OCI-LY1 (cell line): Measurements from ENCODE around the gene CCND2.

ENCODE experiments used
- H2AFZ ChIP-seq: fragments of 200-600 bp; sonication (generic), shearing (Covaris generic); 2 replicates; pipeline ENCODE4 v1.6.0; 2014; ENCODE audit warnings: antibody characterized with exemption, mild to moderate bottlenecking, low read length
- H3F3A ChIP-seq: fragments of 200-600 bp; sonication (generic), shearing (Covaris generic); 2 replicates; pipeline ENCODE4 v1.6.0; 2014; ENCODE audit warnings: mild to moderate bottlenecking, antibody characterized with exemption, low read length, moderate library complexity; ENCODE audit not compliant: insufficient read depth
- H3K27ac ChIP-seq: fragments of 200-600 bp; sonication (generic); 2 replicates; pipeline ENCODE4 v1.5.1; 2014; ENCODE audit warnings: low read length, mixed run types, mild to moderate bottlenecking, low read depth; ENCODE audit not compliant: poor library complexity, severe bottlenecking
- H3K27me3 ChIP-seq: fragments of 200-600 bp; sonication (generic); 2 replicates; pipeline ENCODE4 v1.6.0; 2014; ENCODE audit warnings: antibody characterized with exemption, mild to moderate bottlenecking, low read length, moderate library complexity; ENCODE audit not compliant: insufficient read depth
- H3K36me3 ChIP-seq: fragments of 200-600 bp; sonication (generic); 2 replicates; pipeline ENCODE4 v1.6.1; 2014; ENCODE audit warnings: mild to moderate bottlenecking, antibody characterized with exemption, low read length, moderate library complexity, mixed read lengths; ENCODE audit not compliant: insufficient read depth
- H3K4me1 ChIP-seq: fragments of 200-600 bp; sonication (generic); 2 replicates; pipeline ENCODE4 v1.5.1; 2014; ENCODE audit warnings: mild to moderate bottlenecking, low read length, moderate library complexity; ENCODE audit not compliant: insufficient read depth, severe bottlenecking
- H3K4me2 ChIP-seq: fragments of 200-600 bp; sonication (generic), shearing (Covaris generic); 2 replicates; pipeline ENCODE4 v1.6.1; 2014; ENCODE audit warnings: low read length
- H3K4me3 ChIP-seq: fragments of 200-600 bp; sonication (generic); 2 replicates; pipeline ENCODE4 v1.5.1; 2014; ENCODE audit warnings: low read length, low read depth, mild to moderate bottlenecking, mixed read lengths; ENCODE audit not compliant: poor library complexity, severe bottlenecking
- H3K79me2 ChIP-seq: fragments of 200-600 bp; shearing (Covaris generic); 2 replicates; pipeline ENCODE4 v1.6.1; 2016; ENCODE audit warnings: mixed run types, low read length, mixed read lengths; ENCODE audit not compliant: insufficient read depth
- H3K9ac ChIP-seq: fragments of 200-600 bp; sonication (generic), shearing (Covaris generic); 2 replicates; pipeline ENCODE4 v1.6.1; 2014; ENCODE audit warnings: mild to moderate bottlenecking, low read length, mixed read lengths
- H3K9me2 ChIP-seq: fragments of 200-600 bp; sonication (generic), shearing (Covaris generic); 2 replicates; pipeline ENCODE4 v1.6.1; 2014; ENCODE audit warnings: low read depth, mild to moderate bottlenecking, low read length, mixed read lengths
- H3K9me3 ChIP-seq: fragments of 200-600 bp; shearing (Covaris generic); 2 replicates; pipeline ENCODE4 v1.6.1; 2014; ENCODE audit warnings: low read length, mixed read lengths
- H4K20me1 ChIP-seq: fragments of 200-600 bp; sonication (generic), shearing (Covaris generic); 2 replicates; pipeline ENCODE4 v1.6.0; 2016; ENCODE audit warnings: mild to moderate bottlenecking, low read length; ENCODE audit not compliant: insufficient read depth
- EZH2 ChIP-seq: fragments of 200-600 bp; sonication (generic), shearing (Covaris generic); IDR thresholded peaks from 2 replicates; pipeline ENCODE4 v1.8.0; 2017; ENCODE audit warnings: borderline replicate concordance, mixed run types, mild to moderate bottlenecking, antibody characterized with exemption, low read length, moderate library complexity, mixed read lengths
- TF ChIP-seq, protein P1 (sequence below): fragments of 200-600 bp; sonication (generic), shearing (Covaris generic); IDR thresholded peaks from 2 replicates; pipeline ENCODE4 v1.5.1; 2017; ENCODE audit warnings: mild to moderate bottlenecking, antibody characterized with exemption, low read length, moderate library complexity, mixed read lengths

The CCND2 gene

GRCh38 chr12:4283512-4284255, 10.1 kb downstream of the CCND2 start:
- no peaks in the 10 kb centered on the region for H3K79me2 ChIP-seq
- no peaks in the 10 kb centered on the region for H3K36me3 ChIP-seq

DNA sequence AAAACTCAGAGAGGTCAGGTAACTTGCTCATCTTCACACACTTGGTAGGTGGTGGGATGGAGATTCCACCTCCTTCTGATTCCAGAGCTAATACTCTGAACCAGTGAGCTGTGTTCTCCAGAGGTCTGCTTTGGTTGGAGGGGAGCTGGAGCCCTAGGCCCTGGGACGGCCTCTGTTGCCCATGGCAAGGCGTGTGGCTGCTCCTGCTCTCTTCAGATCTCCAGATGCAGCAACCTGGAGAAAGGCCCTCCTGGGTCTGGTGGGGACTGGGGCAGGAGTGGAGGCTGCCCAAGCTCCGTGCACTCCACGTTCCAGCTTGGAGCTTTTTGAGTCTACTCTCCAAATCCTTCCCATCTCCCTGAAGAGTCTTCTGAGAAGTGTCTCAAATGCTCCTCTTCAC, 10.7 kb downstream of the CCND2 start:
- Histone ChIP-seq H3K4me2 (no peak overlapping the region), H3F3A (no peaks in the 10 kb centered on the region), H3K27me3 (no peaks in the 10 kb centered on the region), H3K4me1 (no peaks in the 10 kb centered on the region), H4K20me1 (no peaks in the 10 kb centered on the region), H3K79me2 (no peaks in the 10 kb centered on the region), H2AFZ (no peak overlapping the region), H3K4me3 (no peak overlapping the region), H3K36me3 (no peaks in the 10 kb centered on the region), H3K9me2 (no peaks in the 10 kb centered on the region), H3K27ac (no peak overlapping the region), H3K9ac (no peak overlapping the region), H3K9me3 (no peaks in the 10 kb centered on the region)
- TF ChIP-seq EZH2 = no peak
- TF ChIP-seq, protein P1, sequence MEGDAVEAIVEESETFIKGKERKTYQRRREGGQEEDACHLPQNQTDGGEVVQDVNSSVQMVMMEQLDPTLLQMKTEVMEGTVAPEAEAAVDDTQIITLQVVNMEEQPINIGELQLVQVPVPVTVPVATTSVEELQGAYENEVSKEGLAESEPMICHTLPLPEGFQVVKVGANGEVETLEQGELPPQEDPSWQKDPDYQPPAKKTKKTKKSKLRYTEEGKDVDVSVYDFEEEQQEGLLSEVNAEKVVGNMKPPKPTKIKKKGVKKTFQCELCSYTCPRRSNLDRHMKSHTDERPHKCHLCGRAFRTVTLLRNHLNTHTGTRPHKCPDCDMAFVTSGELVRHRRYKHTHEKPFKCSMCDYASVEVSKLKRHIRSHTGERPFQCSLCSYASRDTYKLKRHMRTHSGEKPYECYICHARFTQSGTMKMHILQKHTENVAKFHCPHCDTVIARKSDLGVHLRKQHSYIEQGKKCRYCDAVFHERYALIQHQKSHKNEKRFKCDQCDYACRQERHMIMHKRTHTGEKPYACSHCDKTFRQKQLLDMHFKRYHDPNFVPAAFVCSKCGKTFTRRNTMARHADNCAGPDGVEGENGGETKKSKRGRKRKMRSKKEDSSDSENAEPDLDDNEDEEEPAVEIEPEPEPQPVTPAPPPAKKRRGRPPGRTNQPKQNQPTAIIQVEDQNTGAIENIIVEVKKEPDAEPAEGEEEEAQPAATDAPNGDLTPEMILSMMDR = no peak

More at GRCh38 chr12:4283512-4284255, 10.1 kb downstream of the CCND2 start:
- H3K9ac ChIP-seq = no peak overlapping the region
- H2AFZ ChIP-seq = no peak overlapping the region
- H3K4me3 ChIP-seq = no peak overlapping the region
- no peaks in the 10 kb centered on the region for H3K27me3 ChIP-seq
- H3K9me2 ChIP-seq = no peaks in the 10 kb centered on the region
- no peak overlapping the region for H3K27ac ChIP-seq
- no peak overlapping the region for H3K4me2 ChIP-seq
- H4K20me1 ChIP-seq = no peaks in the 10 kb centered on the region
- no peak for TF ChIP-seq EZH2
- TF ChIP-seq, protein P1 = no peak
- H3F3A ChIP-seq = no peaks in the 10 kb centered on the region
- no peaks in the 10 kb centered on the region for H3K4me1 ChIP-seq
- H3K9me3 ChIP-seq = no peaks in the 10 kb centered on the region

DNA sequence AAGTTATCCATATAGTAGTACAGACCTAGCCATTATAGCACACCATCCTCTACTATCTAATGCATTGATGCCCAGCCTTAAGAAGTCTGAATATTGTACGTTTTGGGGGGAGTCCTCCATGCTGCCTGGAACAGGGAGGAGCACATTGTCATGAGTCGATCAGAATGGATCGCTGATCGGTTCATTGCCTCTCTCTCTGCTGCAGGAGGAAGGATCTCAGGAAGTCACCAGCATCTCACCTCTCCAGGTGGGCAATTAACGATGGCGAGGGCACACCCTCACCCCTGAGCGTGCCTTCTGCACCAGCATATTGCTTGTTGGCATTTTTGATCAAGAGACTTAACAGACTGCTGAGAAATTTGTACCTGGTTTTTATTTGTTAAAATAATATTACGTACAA, 11.5 kb downstream of the CCND2 start:
- H2AFZ ChIP-seq = no peak overlapping the region
- no peaks in the 10 kb centered on the region for H3K79me2 ChIP-seq
- no peaks in the 10 kb centered on the region for H3K36me3 ChIP-seq
- no peaks in the 10 kb centered on the region for H3K9me2 ChIP-seq
- H3K27me3 ChIP-seq = no peaks in the 10 kb centered on the region
- H3K9ac ChIP-seq = no peak overlapping the region
- H3K27ac ChIP-seq = no peak overlapping the region
- H3F3A ChIP-seq = no peaks in the 10 kb centered on the region
- no peak overlapping the region for H3K4me3 ChIP-seq
- no peaks in the 10 kb centered on the region for H4K20me1 ChIP-seq
- no peak for TF ChIP-seq EZH2
- TF ChIP-seq, protein P1 = no peak
- H3K4me1 ChIP-seq = no peaks in the 10 kb centered on the region
- H3K4me2 ChIP-seq = no peak overlapping the region
- H3K9me3 ChIP-seq = no peaks in the 10 kb centered on the region
